Measurements from ENCODE around the gene PMP22.

PMP22 gene

DNA sequence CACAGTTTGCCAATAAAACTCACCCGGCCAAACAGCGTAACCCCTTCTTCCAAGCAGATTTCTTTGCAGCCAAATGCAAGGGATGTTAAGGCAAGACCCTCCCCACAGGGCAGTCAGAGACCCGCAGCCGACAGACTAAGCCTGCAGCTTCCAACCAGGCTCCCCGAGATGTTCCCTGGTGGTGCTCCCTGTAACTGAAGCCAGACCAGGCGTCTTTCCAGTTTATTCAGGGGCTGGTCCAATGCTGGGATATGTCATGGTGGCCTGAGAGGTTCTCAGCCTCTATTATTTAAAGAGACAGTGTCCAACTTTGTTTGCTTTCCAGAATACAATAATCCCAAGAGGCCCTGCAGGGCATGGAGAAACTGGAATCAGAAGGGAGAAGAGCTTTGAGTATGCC lies at the start of gene PMP22:
PMP22 (minus strand) TSS at position 196 of the 400 bp plus-strand sequence. CDS start 4,599 bp downstream, outside the sequence.
- DNase-seq, result no peak

DNA sequence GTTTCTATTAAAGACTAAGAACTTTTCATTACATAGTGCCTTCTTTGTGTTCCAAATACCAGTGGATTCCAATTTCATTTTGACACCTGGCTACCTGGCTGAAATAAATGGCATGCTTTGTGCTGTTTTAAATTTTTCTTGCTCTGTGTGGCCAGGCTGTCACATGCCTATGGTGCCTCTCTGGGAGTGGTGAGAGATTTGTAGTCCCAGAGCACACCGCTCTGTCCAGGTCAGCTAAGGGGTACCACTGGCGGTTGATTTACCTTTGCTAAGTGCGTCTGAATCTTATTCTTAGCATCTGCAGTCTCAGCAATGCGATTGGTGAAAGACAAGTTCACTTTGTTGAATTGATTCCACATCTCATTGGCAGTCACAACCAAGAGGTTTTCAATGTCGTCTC lies 46.9 kb upstream of the PMP22 start:
- DNase-seq, result no peak

DNA sequence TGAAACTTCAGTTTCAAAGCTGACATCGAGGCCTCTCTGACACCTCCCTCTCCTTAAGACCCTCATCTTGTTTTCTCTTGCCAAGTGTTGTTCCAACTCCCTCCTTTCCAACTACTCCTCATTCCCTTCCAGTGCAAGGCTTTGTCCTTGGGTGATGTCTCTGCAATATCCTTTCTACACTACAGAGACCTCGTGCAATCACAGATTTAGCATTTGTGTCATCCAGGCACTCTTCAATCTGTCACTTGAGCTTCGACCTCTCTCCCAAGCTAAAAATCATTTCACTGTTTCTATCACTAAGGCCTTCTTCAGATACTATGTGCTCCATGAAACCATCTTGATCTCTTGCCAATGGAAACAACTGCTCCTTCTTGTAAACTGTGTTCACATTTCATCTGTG lies 44.7 kb upstream of the PMP22 start:
- DNase-seq, result no peak

DNA sequence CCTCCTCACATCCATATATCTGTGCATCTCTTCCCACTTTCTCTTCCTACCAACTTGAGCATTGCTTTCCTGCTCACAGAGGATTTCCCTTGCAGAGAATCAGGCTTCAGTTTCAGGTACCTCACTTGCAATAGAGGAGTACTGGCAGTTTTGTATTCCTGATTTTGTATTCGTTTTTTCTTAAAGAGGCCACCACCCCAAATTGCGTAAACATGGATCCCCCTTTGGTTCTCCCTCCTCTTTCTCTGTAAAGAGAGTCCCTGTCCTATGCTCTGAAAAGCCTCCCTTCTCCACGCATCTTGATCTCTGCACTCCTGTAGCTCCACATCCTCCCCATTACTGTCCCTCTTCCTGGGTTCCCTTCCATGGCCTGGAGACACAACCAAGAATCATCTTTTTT lies 44.1 kb upstream of the PMP22 start:
- DNase-seq, result no peak

DNA sequence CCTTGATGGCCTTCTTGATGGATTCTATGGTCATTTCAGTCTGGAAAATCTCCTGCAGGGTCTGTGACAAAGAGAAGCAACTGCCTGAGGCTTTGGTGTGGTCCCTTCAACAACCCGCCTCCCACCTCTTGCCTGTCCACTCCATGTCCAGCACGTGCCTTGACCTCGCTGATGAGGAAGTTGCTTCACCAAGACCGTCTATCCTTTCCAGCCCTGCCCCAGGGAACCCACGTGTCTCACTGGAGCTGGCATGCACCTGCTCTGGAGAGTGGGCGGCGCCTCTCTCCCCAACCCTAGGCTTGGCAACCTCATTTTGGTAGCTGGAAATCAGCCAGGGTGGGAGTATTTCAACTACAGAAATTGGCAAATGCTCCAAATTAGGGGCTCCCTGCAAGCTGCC lies 43.6 kb upstream of the PMP22 start:
- DNase-seq, result no peak

DNA sequence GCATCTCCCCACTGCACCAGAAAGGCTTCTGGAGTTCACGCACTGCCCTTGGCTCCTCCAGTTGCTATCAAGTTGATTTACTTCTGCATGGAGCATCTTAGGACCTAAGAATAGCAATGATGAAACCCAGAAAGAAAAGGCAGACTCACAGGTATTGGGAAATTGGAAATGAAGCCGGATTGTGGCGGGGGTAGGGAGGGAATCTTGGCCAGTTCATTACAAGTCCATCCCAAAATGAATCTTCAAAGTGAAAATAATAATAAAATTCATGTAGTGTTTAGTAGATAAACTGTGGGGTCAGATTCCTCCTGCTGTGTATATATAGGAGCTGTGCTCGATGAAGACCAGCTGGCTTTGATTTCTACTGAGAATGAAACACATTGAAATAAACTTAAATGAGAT lies 42.6 kb upstream of the PMP22 start:
- no peak for DNase-seq

DNA sequence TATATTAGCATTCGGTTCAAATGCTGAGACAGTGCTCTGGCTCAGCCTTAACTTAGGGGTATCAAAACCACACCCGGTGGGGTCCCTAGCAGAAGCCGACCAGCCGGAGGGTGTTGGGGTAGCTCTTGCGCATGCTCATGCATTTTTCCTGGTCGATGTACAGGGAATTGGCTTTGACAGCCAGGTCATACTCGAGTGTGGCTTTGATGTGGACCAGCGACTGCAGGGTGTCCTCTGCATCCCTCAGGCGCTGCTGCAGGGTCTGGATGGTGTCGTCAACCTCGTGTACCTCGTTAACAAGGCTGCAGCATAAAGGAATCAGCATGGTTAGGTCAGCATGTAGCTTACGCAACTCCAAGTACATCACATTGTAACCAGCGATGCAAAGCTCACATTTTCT lies 38.7 kb upstream of the PMP22 start:
- no peak for DNase-seq

DNA sequence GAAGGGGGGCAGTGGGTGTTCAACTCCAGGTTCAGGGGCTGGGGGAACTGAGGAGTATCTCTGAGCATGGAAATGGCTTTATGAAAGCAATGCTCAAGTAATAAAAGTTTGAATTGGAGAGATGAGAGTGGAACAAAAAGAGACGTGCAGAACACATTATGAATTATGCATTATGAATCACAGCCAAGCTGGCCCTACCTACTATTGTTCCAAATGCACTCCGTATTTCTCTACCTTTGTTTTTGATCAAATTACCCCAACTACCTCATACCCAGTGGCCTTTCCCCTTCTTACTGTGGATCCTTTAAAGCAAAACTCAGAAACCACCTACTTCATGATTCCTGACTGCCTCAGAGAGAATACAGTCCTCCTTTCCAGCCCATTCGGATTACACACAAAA lies 38.1 kb upstream of the PMP22 start:
- DNase-seq, result no peak

DNA sequence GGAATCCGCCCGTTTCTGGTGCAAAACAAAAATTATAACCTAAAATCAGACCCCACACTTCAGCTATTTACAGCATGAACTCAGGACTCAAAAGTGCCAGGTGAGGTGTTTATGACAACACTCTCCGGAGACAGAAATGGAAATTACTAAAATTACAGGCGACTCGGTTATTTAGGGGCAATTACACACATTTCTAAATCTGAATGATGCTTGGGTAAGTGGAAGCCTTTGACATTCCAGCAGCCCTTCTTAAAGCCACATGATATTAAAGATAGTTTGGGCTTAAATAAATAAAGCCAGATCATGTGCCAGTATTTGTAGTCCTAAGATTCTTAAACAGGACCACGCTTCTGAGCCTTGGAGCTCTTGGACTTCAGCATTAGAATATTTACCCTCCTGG lies 36.7 kb upstream of the PMP22 start:
- no peak for DNase-seq

DNA sequence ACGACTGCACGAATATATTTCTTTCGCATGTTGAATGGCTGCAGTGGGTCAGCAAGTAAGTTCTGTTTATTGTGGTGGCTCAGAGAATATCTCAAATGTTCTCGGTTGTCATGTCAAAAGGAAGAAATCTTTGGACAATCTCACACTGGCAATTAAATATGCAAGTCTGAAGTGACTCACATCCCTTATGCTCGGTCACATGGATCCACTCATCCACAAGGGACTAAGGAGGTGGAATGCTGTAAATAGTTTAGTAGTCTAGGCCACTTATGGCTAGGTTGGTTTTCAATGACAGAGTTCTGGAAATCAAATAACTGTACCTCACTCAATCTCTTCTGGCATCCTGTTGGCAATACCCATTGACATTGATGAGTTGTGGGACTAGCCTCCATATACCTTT lies 33.0 kb upstream of the PMP22 start:
- DNase-seq, result no peak

DNA sequence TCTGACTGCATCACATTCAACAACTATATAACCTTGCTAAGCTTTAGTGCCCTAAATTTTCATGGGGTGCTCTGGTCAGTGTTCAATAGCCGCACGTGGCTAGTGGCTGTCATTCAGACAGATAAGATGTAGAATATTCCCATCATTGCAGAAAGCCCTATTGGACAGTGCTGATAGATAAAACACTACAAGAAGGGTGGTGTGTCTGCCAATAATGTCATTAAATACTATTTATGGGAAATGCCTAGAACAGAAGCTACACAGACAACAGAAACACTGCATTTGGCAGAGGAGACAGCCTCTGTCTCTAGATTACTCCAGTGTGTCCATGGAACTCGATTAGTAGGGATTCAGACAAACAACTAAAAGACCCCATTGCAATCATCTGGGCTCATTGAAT lies 28.4 kb upstream of the PMP22 start:
- no peak for DNase-seq

DNA sequence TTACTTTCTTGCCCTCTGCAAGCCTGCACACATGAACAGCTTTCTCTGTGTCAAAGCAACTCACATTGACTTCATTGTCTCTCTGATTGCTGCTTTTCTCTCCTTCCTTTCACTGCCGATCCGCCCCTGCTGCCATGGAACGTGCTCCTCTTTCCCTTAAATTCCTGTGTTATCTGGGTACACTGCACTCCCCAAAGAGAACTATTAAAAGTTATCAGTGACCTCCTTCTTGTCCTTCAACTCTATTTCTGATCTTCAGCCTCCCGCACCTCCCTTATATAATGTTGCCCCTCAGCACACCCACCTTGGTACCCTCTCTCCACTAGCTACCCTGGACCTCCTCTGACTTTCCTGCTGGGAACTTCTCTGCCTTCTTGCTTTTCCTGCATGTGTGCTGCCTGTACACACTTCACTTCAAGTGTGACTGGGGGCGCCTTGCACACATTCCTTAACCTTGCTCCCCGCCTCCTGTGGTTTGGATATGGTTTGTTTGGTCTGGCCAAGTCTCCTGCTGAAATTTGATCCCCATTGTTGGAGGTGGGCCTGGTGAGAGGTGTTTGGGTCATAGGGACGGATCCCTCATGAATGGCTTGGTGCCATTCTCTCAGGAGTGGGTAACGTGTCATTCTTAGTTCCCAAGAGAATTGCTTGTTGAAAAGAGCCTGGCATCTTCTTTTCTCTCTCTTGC lies 26.7 kb upstream of the PMP22 start:
- DNase-seq, result no peak

DNA sequence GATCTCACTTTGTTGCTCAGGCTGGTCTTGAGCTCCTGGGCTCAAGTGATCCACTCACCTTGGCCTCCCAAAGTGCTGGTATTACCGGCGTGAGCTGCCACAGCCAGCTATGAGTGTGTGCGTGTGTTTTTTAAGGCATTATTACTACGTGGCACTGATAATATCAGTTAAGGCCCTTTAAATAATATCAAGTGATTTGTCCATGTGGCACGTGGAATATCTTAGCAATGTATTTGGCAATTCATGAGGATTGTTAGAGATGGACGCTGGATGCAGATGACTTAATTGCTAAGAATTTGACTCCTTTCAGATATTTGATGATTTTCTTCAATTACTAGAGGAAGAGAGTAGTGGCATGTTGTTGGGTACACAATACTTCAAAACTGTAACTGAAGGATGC lies 25.5 kb upstream of the PMP22 start:
- no peak for DNase-seq

DNA sequence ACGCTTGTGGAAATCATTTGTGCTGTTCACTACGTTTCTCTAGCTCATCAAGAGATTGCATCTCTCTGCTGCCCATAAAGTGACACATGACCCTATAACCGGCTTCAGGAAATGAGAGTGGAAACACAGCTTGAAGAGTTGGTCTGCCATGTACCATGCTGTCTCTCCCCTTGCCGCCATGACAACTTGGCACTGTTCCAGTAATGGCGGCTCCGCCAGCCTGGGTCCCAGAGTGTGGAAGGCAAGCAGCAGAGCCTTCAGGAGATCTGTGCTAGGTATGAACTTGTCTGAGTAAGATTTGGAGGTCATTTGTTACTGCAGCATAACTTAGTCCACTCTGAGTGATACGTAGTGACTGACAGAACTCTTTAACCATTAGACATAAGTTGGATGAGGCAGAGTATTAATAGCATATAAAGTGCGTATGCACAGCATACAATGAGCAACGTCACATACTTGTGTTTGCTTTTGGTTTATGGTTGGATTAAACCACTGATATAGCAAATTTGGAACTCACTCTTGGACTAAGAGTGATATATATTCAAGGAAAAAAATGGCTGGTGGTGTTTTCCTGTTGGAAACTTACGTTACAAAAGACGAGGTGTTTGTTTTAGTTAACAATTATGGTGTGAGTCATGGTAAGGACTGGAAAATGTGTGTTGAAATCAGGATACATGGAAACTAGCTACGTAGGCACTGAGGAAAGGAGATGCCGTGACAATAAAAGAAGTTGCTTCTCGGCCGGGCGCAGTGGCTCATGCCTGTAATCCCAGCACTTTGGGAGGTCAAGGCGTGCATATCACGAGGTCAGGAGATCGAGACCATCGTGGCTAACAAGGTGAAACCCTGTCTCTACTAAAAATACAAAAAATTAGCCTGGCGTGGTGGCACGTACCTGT lies 24.4 kb upstream of the PMP22 start:
- DNase-seq, result no peak

DNA sequence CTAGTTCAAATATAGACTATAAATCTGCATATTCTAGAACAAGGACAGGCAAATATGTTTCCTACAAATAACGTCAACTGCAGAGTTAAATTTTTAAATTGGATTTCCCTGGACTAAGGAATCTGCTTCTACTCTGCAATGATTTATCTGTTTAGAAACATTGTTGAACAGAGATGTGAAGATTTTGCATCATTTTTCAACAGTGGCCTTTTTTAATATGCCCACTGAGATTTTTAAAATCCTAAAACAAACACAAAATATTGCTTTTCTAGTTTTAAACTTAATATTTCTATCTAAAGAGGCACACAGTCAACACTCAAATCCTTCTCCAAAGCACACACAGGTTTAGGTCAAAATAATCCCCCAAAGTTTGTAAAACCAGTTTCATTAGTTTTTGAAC lies 23.7 kb upstream of the PMP22 start:
- no peak for DNase-seq

DNA sequence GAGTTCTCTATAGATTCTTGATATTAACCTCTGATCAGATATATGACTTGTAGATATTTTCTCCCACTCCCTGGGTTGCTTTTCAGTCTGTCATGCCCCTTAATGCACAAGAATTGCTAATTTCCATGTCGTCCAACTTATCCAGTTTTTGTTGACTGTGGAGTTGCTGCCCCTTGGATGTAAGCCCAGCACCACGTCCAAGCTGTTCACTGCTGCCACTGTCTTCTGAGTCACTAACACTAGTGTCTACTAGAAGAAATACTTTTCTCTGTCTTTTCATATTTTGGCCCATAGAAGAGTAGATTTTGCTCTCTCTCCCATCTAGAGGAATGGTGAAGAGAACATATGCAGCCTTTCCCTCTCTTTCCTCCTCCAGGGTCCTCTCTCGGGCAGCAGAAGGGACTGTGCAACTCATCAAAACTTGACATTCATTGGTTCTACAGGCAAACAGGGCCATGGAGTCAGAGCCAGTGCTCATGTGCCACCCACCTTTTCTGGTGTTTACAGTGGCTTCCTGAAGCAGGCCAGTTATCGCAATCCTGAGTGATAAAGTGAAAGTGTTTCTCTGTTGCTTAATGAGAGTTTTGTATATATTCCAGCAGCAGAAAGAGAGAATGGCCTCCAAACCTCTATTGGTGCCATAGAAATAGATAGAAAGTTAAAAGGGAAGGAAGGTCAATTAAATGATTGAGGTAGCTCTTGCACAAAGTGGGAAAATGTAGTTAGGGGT lies 22.6 kb upstream of the PMP22 start:
- no peak for DNase-seq

DNA sequence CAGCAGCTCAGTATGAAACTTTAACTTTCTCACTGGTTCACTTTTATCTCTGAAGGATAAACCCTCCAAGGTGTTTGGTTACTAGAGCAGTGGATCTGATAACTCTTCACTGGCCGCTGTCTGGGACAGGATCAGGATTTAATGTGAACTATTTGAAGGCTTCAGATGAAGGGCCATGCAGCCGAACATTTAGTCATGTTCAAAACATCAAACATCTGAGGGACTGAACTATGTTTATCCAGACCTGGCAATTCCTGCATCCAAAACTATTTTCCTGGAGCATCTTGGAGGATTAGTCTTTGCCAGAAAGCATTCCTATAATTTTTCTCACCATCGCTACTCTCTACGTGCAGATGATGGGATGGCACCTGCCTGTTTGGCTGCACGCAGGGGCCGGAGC lies 20.3 kb upstream of the PMP22 start:
- DNase-seq, result no peak

DNA sequence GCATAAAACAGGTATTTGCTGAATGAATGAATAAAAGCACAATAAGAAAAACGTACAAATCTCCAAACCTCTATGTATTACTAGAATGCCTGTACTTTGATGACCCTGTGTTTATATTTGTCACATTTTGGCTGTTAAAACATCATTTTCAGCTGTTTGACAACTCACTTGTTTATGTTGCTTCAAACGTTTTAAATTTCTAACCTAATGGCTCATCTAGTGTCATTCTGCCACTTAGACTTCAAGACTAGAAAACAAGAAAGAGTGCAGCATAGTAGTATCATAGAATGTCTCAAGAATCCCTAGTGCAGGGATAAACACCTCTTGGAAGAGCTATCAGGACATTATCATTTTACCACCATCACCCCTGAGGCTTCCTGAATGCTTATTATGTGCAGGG lies 19.4 kb upstream of the PMP22 start:
- no peak for DNase-seq

DNA sequence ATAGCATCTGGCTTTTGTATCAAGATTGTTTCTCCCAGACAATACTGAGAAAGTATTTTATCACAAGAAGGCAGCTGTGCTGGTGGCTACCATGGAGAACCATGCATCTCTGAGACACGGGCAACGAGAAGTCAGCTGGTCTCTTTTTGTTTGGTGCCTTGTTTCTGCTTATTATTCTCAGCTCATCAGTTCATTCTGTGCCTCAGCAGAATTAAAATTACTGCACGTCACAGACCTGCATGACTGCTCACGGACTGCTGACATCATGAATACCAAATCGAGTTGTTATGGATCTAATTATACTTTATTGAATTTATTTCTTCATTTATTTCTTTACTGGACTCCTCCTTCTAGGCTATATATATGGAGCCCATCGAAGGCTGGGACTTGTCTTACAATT lies 19.0 kb upstream of the PMP22 start:
- DNase-seq, result no peak

DNA sequence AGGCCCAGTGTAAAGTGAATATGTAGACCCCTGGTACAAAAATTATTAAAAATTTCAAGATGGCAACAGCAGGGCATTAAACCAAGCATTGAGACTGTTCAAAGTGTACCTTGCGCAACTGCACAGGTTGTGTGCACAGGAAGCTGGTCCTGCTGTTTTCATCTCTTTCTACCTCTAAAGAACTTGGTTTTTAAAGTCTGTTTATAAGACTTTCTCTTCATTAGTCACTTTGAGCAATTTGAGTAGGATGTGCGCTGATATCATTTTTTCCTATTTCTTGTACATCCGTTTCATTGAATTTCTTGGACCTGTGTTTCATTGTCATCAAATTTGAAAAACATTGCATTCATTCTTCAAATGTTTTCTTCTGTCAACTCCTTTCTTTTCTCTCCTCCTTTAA lies 16.8 kb upstream of the PMP22 start:
- no peak for DNase-seq

DNA sequence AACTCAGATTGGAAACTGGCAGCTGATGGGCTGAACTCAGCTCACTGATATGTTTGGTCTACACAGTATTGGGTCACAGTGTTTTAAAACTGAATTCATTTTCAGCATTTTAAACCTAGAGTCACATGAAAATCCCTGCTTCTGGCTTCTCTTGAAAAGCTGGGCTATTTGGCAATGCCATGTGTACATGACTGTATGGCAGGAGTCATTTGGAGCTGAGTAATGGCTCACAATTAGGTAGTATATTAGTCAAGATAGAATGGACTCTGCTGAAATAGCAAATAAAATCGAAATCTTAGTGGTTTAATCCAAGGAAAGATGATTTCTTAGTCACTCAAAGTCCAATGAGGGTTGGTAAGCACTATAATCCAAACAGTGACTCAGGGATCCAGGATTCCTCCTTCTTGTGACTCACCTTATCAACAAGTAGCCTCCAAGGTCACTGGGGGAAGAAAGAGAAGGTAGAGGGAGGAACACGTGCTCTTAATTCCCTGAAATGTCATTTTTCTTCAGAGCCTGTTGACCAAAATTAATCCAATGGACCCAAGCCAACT lies 13.9 kb upstream of the PMP22 start:
- DNase-seq, result no peak

DNA sequence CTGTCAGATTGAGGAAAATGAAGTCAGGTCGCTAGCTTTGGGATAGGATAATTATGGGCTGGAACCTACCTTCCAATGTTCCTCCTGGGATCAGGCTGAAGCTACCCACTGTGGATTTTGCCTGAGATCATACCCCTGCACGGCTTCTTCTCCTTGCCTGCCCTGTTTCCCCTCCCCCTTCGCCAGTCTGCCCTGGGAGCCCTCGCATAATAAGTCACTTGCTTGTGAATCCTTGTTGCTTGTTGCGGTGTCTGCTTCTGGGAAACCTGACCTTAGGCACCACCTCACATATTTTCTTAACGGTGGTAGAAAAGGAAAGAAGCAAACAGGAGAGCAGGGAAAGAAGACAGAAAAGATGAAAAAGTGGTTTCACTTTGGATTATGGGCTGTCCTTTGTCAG lies 13.3 kb upstream of the PMP22 start:
- no peak for DNase-seq

DNA sequence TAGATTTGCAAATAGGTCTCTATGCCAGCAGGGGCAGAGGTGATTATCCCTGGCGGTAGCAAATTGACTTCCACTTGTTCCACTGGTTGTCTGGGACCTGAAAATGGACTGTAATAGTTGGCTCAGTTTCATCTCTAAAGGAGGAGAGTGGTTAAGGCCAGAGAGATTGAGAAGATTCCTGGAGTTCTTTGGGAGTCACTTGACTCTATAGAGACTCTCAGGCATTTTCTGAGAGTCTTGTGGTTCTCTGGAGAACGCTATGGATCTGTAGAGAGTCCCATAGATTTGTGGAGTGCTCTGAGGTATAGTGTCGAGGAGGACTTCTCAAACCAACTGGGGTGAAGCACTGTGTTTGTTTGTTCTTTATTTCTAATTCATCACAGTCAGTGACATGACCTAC lies 8.9 kb upstream of the PMP22 start:
- DNase-seq, result no peak
